ENCODE measurements around the gene LONP1. TPM values are rescaled to one million over a fixed set of nuclear protein-coding genes. Genes with fewer than 3 reads are reported as not detected.
A peak's percentile ranks its signal among the peaks of the same experiment; 100 is the strongest.

Gene LONP1
- polyA plus RNA-seq, 1 of the 3 experiments (the other 2 are of a cell fraction) = 111 TPM

- TF ChIP-seq SMC3 (IDR thresholded peaks at IDR 0.05; ENCODE audit: low read depth, low read length) = peak; percentile 38
- peak; percentile 41 for TF ChIP-seq RAD21 (IDR thresholded peaks at IDR 0.05; ENCODE audit: low read length)
- peak; percentile 72 for TF ChIP-seq CHD2 (IDR thresholded peaks at IDR 0.05; ENCODE audit: low read length, partially characterized antibody)
- no peak for TF ChIP-seq EP300 (IDR thresholded peaks at IDR 0.05; ENCODE audit: borderline replicate concordance in 1 of 2, low read depth in 1 of 2, low read length in 1 of 2)
- TF ChIP-seq POLR2AphosphoS5 (IDR thresholded peaks at IDR 0.05; ENCODE audit: low read depth, low read length) = peak; percentile 87
- peak; percentile 47; the same call in 1 of the 2 replicates for TF ChIP-seq ZBTB33 (IDR thresholded peaks at IDR 0.05; ENCODE audit: borderline replicate concordance, low read depth)
- TF ChIP-seq JUND (IDR thresholded peaks at IDR 0.05) = no peak
- no peak for TF ChIP-seq GATA2 (CRISPR knock-in tag; IDR thresholded peaks at IDR 0.05)
- peak; percentile 88 for TF ChIP-seq GABPA (IDR thresholded peaks at IDR 0.05; ENCODE audit: low read depth)
Measured at GRCh38 chr19:5719961-5720790, at the start of gene LONP1, which contains the start of gene CATSPERD (continued).

- Histone ChIP-seq H3F3A (replicated peaks; ENCODE audit: insufficient read depth) (no peaks in the 10 kb centered on the region), H3K9me2 (no peaks in the 10 kb centered on the region), H3K9me3 (no peaks in the 10 kb centered on the region), H4K20me1 (ENCODE audit: insufficient read depth) (no peaks in the 10 kb centered on the region), H3K27me3 (ENCODE audit: insufficient read depth) (no peaks in the 10 kb centered on the region), H3K36me3 (replicated peaks in 1 of 2; ENCODE audit: control insufficient read depth in 1 of 2, insufficient read depth in 2 of 2, low read length in 1 of 2) (no peaks in the 10 kb centered on the region), H3K4me1 (ENCODE audit: control insufficient read depth in 1 of 2, insufficient read depth in 2 of 2, low read depth in 1 of 2, low read length in 1 of 2) (no peaks in the 10 kb centered on the region), H3K79me2 (ENCODE audit: insufficient read depth) (no peaks in the 10 kb centered on the region), H3K4me3 (ENCODE audit: low read depth in 2 of 2, low read length in 1 of 2) (no peak overlapping the region), H3K27ac (ENCODE audit: low read depth in 2 of 2, low read length in 1 of 2) (no peak overlapping the region), H3K4me2 (no peak overlapping the region), H2AFZ (ENCODE audit: low read depth) (no peak overlapping the region), H3K9ac (no peak overlapping the region)
- no peak for DNase-seq
- POLR2A ChIA-PET = no interaction called here
- no peak for TF ChIP-seq USF1 (IDR thresholded peaks at IDR 0.05; ENCODE audit: borderline replicate concordance, low read depth)
- TF ChIP-seq JUND (IDR thresholded peaks at IDR 0.05) = no peak
- no peak for TF ChIP-seq USF2 (IDR thresholded peaks at IDR 0.05; ENCODE audit: borderline replicate concordance, low read depth, low read length)
- CTCF ChIA-PET = interaction anchor here (0.9 to 1.2 kb wide), 3 partner anchors 16 to 36 kb away, joined by 3 to 4 read pairs (median 3); partner anchors contain the start of gene PRR22
- 95% methylated on average over 10 of the region's 10 CpGs for WGBS (ENCODE audit: low lambda C conversion rate)
Measured at GRCh38 chr19:5767949-5768348, 48.0 kb upstream of the LONP1 start.
